GM23338 (cell line): ENCODE measurements around the gene SGSM1. TPM values are rescaled to one million over a fixed set of nuclear protein-coding genes. Genes with fewer than 3 reads are reported as not detected.

Experiments
- ATAC-seq: fragments of 200-7000 bp; cut with Tn5 transposase; 3 replicates; pipeline ENCODE4 v1.9.1; 2020
- DNase-seq: peaks from one replicate; pipeline ENCODE4 v3.0.0-alpha.2; 2015; ENCODE audit warnings: low spot score
- H2AFZ ChIP-seq: fragments of 200-600 bp; sonication (generic); 2 replicates; pipeline ENCODE4 v1.8.0; 2016; ENCODE audit warnings: antibody characterized with exemption, mild to moderate bottlenecking, moderate library complexity
- H3F3A ChIP-seq: fragments of 200-600 bp; sonication (generic); replicated peaks from 2 replicates; pipeline ENCODE4 v1.8.0; 2017; ENCODE audit warnings: antibody characterized with exemption, mixed run types, low read depth
- H3K27ac ChIP-seq: fragments of 200-600 bp; sonication (generic); 2 replicates; pipeline ENCODE4 v1.6.1; 2016; ENCODE audit warnings: low read depth
- H3K27me3 ChIP-seq: fragments of 200-600 bp; sonication (generic); 2 replicates; pipeline ENCODE4 v1.8.0; 2016; ENCODE audit warnings: mild to moderate bottlenecking, mixed run types, moderate library complexity; ENCODE audit not compliant: insufficient read depth
- H3K36me3 ChIP-seq: fragments of 200-600 bp; sonication (generic); 2 replicates; pipeline ENCODE4 v1.8.0; 2016; ENCODE audit warnings: mild to moderate bottlenecking; ENCODE audit not compliant: insufficient read depth
- H3K4me1 ChIP-seq: fragments of 200-600 bp; sonication (generic); 2 replicates; pipeline ENCODE4 v1.8.0; 2016; ENCODE audit warnings: mild to moderate bottlenecking, moderate library complexity; ENCODE audit not compliant: insufficient read depth
- H3K4me2 ChIP-seq: fragments of 200-600 bp; sonication (generic); 2 replicates; pipeline ENCODE4 v1.7.1; 2017; ENCODE audit warnings: mixed run types
- H3K4me3 ChIP-seq: fragments of 200-600 bp; sonication (generic); 2 replicates; pipeline ENCODE4 v1.6.1; 2016; ENCODE audit warnings: mixed run types
- H3K79me2 ChIP-seq: fragments of 200-600 bp; sonication (generic); replicated peaks from 2 replicates; pipeline ENCODE4 v1.8.0; 2017; ENCODE audit warnings: mild to moderate bottlenecking; ENCODE audit not compliant: insufficient read depth
- H3K9me2 ChIP-seq: fragments of 200-600 bp; sonication (generic); 2 replicates; pipeline ENCODE4 v1.8.0; 2017; ENCODE audit not compliant: insufficient read depth
- H4K20me1 ChIP-seq: fragments of 200-600 bp; sonication (generic); replicated peaks from 2 replicates; pipeline ENCODE4 v1.8.0; 2017; ENCODE audit warnings: mild to moderate bottlenecking; ENCODE audit not compliant: insufficient read depth
- H3K27ac Mint-ChIP-seq: 2 replicates; pipeline ENCODE4 v1.8.0; 2020; ENCODE audit warnings: inconsistent platforms, mild to moderate bottlenecking, moderate library complexity, mixed read lengths
- H3K27me3 Mint-ChIP-seq: 3 replicates; pipeline ENCODE4 v1.8.0; 2022; ENCODE audit warnings: low read depth, mild to moderate bottlenecking, moderate library complexity, mixed read lengths, inconsistent platforms; ENCODE audit not compliant: insufficient read depth, poor library complexity
- H3K36me3 Mint-ChIP-seq: 3 replicates; pipeline ENCODE4 v1.8.0; 2021; ENCODE audit warnings: low read depth, mild to moderate bottlenecking, inconsistent platforms, moderate library complexity, mixed read lengths
- H3K4me1 Mint-ChIP-seq: 3 replicates; pipeline ENCODE4 v1.8.0; 2020; ENCODE audit warnings: mild to moderate bottlenecking, inconsistent platforms, mixed read lengths
- H3K4me3 Mint-ChIP-seq: 3 replicates; pipeline ENCODE4 v1.8.0; 2021; ENCODE audit warnings: moderate library complexity, mild to moderate bottlenecking, inconsistent platforms, mixed read lengths
- H3K9me3 Mint-ChIP-seq: 3 replicates; pipeline ENCODE4 v1.8.0; 2020; ENCODE audit warnings: moderate library complexity, mild to moderate bottlenecking, inconsistent platforms, mixed read lengths
- CREB1 ChIP-seq: fragments of 250-450 bp; sonication (Bioruptor Pico); IDR thresholded peaks from 2 replicates; pipeline ENCODE4 v1.5.0; 2020; ENCODE audit warnings: low read depth, mild to moderate bottlenecking, moderate library complexity
- CTCF ChIP-seq, 2 experiments: fragments of 200-600 bp in 1 of 2; sonication (generic) in 1 of 2; conservative IDR thresholded peaks; 2 replicates each; pipeline versions ENCODE4 v1.5.1 to v1.6.1; 2016 to 2017; ENCODE audit warnings: antibody characterized with exemption in 2 of 2, low read depth in 2 of 2, mild to moderate bottlenecking in 2 of 2, moderate library complexity in 1 of 2
- EZH2 ChIP-seq: fragments of 200-600 bp; sonication (generic); IDR thresholded peaks from one replicate; pipeline ENCODE4 v1.8.0; 2017; ENCODE audit warnings: antibody characterized with exemption, mild to moderate bottlenecking, low read depth; ENCODE audit not compliant: unreplicated experiment
- EZH2phosphoT487 ChIP-seq: fragments of 200-600 bp; sonication (generic); IDR thresholded peaks from one replicate; pipeline ENCODE4 v1.8.1; 2018; ENCODE audit warnings: antibody characterized with exemption; ENCODE audit not compliant: unreplicated experiment
- JUNB ChIP-seq: IDR thresholded peaks from one replicate; pipeline ENCODE4 v1.6.1; 2016; ENCODE audit warnings: antibody characterized with exemption; ENCODE audit not compliant: unreplicated experiment
- NANOG ChIP-seq: IDR thresholded peaks from 2 replicates; pipeline ENCODE4 v1.6.1; 2016; ENCODE audit warnings: antibody characterized with exemption, borderline replicate concordance
- POLR2AphosphoS5 ChIP-seq: IDR thresholded peaks from 2 replicates; pipeline ENCODE4 v1.6.1; 2016; ENCODE audit warnings: antibody characterized with exemption, low read depth
- STAT1 ChIP-seq: IDR thresholded peaks from one replicate; pipeline ENCODE4 v1.6.1; 2016; ENCODE audit warnings: antibody characterized with exemption; ENCODE audit not compliant: unreplicated experiment
- ZNF114 ChIP-seq: fragments of 250-450 bp; sonication (Bioruptor Pico); IDR thresholded peaks from 2 replicates; pipeline ENCODE4 v1.5.0; 2020; ENCODE audit warnings: mild to moderate bottlenecking, moderate library complexity
- ZNF331 ChIP-seq: fragments of 250-450 bp; sonication (Bioruptor Pico); IDR thresholded peaks from 2 replicates; pipeline ENCODE4 v1.5.0; 2020; ENCODE audit warnings: low read depth, mild to moderate bottlenecking, moderate library complexity
- ZNF462 ChIP-seq: fragments of 250-450 bp; sonication (Bioruptor Pico); IDR thresholded peaks from 2 replicates; pipeline ENCODE4 v1.5.0; 2020; ENCODE audit warnings: mild to moderate bottlenecking, moderate library complexity
- polyA plus RNA-seq: library from polyadenylated mRNA; unstranded; fragments of >200 nt; fragmentation: Nextera tagmentation; extraction: Ambion mirVana; gene quantifications from 2 replicates; pipeline ENCODE4 v1.2.1, GENCODE V29; 2016
- total RNA-seq: library from RNA; depleted of rRNA; stranded (reverse); fragments of >200 nt; shearing (Covaris generic); gene quantifications from 2 replicates; pipeline ENCODE4 v1.2.3, GENCODE V29; 2014
- TF ChIP-seq, protein P1 (sequence below): IDR thresholded peaks from 2 replicates; pipeline ENCODE4 v1.6.1; 2016; ENCODE audit warnings: antibody characterized with exemption
- TF ChIP-seq, protein P2 (sequence below): IDR thresholded peaks from one replicate; pipeline ENCODE4 v1.6.1; 2018; ENCODE audit warnings: antibody characterized with exemption; ENCODE audit not compliant: unreplicated experiment

SGSM1 gene
- total and polyA plus RNA-seq, 2 experiments from 2014 or later: 4.7 to 5.4 TPM

DNA sequence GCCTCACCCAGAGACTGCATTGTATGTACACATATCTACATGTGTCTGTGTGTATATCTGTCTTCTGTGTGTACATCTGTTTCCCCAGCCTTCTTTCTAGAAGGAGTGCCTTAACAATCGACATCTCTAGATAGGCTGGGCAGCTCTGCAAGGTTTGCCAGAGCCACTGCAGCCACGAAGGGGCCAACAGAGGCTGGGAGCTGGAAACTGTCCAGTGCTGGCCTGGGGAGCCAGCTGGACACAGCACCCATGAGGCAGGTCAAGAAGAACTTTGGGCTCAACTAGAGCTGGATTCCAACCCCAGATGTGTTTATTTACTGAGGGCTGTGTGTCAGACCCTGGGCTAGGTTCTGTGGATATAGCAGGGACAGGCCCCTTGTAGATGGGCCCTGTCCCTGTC, 3.3 kb downstream of the SGSM1 start:
- no peak for DNase-seq
- no peaks in the 10 kb centered on the region; the same call in 2 of the 3 replicates for H3K9me3 Mint-ChIP-seq

More for the DNA sequence above, 3.3 kb downstream of the SGSM1 start:
- TF ChIP-seq ZNF114 (CRISPR knock-in tag) (no peak), NANOG (no peak), ZNF462 (CRISPR knock-in tag) (no peak), STAT1 (no peak), EZH2phosphoT487 (no peak), EZH2 (no peak), POLR2AphosphoS5 (no peak), CTCF (conservative IDR thresholded peaks at IDR 0.05; ENCODE audit: low read depth in 2 of 2) (no peak), ZNF331 (CRISPR knock-in tag) (no peak), JUNB (no peak), CREB1 (CRISPR knock-in tag) (no peak)
- TF ChIP-seq, protein P1, sequence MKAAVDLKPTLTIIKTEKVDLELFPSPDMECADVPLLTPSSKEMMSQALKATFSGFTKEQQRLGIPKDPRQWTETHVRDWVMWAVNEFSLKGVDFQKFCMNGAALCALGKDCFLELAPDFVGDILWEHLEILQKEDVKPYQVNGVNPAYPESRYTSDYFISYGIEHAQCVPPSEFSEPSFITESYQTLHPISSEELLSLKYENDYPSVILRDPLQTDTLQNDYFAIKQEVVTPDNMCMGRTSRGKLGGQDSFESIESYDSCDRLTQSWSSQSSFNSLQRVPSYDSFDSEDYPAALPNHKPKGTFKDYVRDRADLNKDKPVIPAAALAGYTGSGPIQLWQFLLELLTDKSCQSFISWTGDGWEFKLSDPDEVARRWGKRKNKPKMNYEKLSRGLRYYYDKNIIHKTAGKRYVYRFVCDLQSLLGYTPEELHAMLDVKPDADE: no peak
- TF ChIP-seq, protein P2, sequence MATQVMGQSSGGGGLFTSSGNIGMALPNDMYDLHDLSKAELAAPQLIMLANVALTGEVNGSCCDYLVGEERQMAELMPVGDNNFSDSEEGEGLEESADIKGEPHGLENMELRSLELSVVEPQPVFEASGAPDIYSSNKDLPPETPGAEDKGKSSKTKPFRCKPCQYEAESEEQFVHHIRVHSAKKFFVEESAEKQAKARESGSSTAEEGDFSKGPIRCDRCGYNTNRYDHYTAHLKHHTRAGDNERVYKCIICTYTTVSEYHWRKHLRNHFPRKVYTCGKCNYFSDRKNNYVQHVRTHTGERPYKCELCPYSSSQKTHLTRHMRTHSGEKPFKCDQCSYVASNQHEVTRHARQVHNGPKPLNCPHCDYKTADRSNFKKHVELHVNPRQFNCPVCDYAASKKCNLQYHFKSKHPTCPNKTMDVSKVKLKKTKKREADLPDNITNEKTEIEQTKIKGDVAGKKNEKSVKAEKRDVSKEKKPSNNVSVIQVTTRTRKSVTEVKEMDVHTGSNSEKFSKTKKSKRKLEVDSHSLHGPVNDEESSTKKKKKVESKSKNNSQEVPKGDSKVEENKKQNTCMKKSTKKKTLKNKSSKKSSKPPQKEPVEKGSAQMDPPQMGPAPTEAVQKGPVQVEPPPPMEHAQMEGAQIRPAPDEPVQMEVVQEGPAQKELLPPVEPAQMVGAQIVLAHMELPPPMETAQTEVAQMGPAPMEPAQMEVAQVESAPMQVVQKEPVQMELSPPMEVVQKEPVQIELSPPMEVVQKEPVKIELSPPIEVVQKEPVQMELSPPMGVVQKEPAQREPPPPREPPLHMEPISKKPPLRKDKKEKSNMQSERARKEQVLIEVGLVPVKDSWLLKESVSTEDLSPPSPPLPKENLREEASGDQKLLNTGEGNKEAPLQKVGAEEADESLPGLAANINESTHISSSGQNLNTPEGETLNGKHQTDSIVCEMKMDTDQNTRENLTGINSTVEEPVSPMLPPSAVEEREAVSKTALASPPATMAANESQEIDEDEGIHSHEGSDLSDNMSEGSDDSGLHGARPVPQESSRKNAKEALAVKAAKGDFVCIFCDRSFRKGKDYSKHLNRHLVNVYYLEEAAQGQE: no peak
- no peaks in the 10 kb centered on the region for H3K79me2 ChIP-seq
- Mint-ChIP-seq H3K27ac (no peak overlapping the region), H3K36me3 (no peaks in the 10 kb centered on the region; the same call in 2 of the 3 replicates), H3K4me1 (peaks cover 20% of the 10 kb centered on the region), H3K27me3 (peaks cover 17% of the 10 kb centered on the region), H3K4me3 (no peak overlapping the region)
- H3K36me3 ChIP-seq: no peaks in the 10 kb centered on the region
- no peak for ATAC-seq
- no peak overlapping the region for H2AFZ ChIP-seq
- peaks cover 4% of the 10 kb centered on the region; the same call in 1 of the 2 replicates for H3K4me1 ChIP-seq
- no peaks in the 10 kb centered on the region for H3F3A ChIP-seq
- no peaks in the 10 kb centered on the region for H3K9me2 ChIP-seq
- H3K4me3 ChIP-seq: no peak overlapping the region
- H3K27me3 ChIP-seq: no peaks in the 10 kb centered on the region
- H3K4me2 ChIP-seq: no peak overlapping the region
- no peaks in the 10 kb centered on the region for H4K20me1 ChIP-seq
- no peak overlapping the region for H3K27ac ChIP-seq
